AG04450 (cell line): Measurements from ENCODE around the gene ZNFX1. TPM values are rescaled to one million over a fixed set of nuclear protein-coding genes. Genes with fewer than 3 reads are reported as not detected.

Experiments
- CTCF ChIA-PET: fragments of 300-600, 350-600 bp; formaldehyde crosslinking; extraction: SDS; loops from one replicate; lab custom pipeline; 2022; ENCODE audit warnings: antibody characterized with exemption, inconsistent platforms; lab: Charles Lee
- POLR2A ChIA-PET: fragments of 350-600 bp; formaldehyde crosslinking; extraction: SDS; loops from one replicate; lab custom pipeline; 2021; ENCODE audit warnings: antibody characterized with exemption, inconsistent platforms; lab: Yijun Ruan, JAX
- DNase-seq: peaks from one replicate; pipeline ENCODE4 v3.0.0-alpha.2; 2011; ENCODE audit warnings: low read depth, low spot score
- H3K27ac ChIP-seq: one replicate; pipeline ENCODE4 v1.5.1; 2012; ENCODE audit warnings: low read depth, low read length, control low read depth
- H3K27me3 ChIP-seq: one replicate; pipeline ENCODE4 v1.6.0; 2012; ENCODE audit warnings: low read length; ENCODE audit not compliant: control insufficient read depth, insufficient read depth
- H3K4me3 ChIP-seq: 2 replicates; pipeline ENCODE4 v1.5.1; 2011; ENCODE audit warnings: mild to moderate bottlenecking, low read depth, low read length, control low read depth
- H3K9me3 ChIP-seq: 2 replicates; pipeline ENCODE4 v1.5.1; 2012; ENCODE audit warnings: low read length; ENCODE audit not compliant: control insufficient read depth, insufficient read depth
- CTCF ChIP-seq: IDR thresholded peaks from 2 replicates; pipeline ENCODE4 v1.5.1; 2011; ENCODE audit warnings: low read depth, low read length, control low read depth, inconsistent platforms
- polyA plus RNA-seq: library from polyadenylated mRNA; depleted of rRNA; stranded (reverse); fragments of >200 nt; gene quantifications from 2 replicates; pipeline ENCODE4 v1.2.3, GENCODE V29; 2011

ZNFX1 gene
- polyA plus RNA-seq, 1 experiment = 9.6 TPM

GRCh38 chr20:49248879-49249665 is 28.8 kb downstream of the ZNFX1 start:
- Histone ChIP-seq H3K4me3 (no peak overlapping the region), H3K27me3 (no peaks in the 10 kb centered on the region), H3K27ac (no peak overlapping the region), H3K9me3 (no peaks in the 10 kb centered on the region)
- POLR2A ChIA-PET = interaction anchor here (1.1 kb wide), 1 partner anchor 74 kb away, joined by 3 read pairs; no protein-coding TSS in a partner anchor
- CTCF ChIA-PET = no interaction called here
- DNase-seq = no peak
- no peak for TF ChIP-seq CTCF

- H3K27ac ChIP-seq = no peak overlapping the region
- DNase-seq = no peak
- no peaks in the 10 kb centered on the region for H3K9me3 ChIP-seq
- H3K27me3 ChIP-seq = no peaks in the 10 kb centered on the region
- ChIA-PET POLR2A (interaction anchor here (1.1 kb wide), 1 partner anchor 75 kb away, joined by 3 read pairs; no protein-coding TSS in a partner anchor), CTCF (interaction anchor here (0.5 kb wide), 1 partner anchor 75 kb away, joined by 7 read pairs; no protein-coding TSS in a partner anchor)
- TF ChIP-seq CTCF = no peak
- H3K4me3 ChIP-seq = no peak overlapping the region
These were observed 29.6 kb downstream of the ZNFX1 start for GRCh38 chr20:49248301-49248700.

GRCh38 chr20:49247792-49248191 is 30.1 kb downstream of the ZNFX1 start:
- no peak overlapping the region for H3K4me3 ChIP-seq
- H3K27me3 ChIP-seq = no peaks in the 10 kb centered on the region
- H3K9me3 ChIP-seq = no peaks in the 10 kb centered on the region
- H3K27ac ChIP-seq = no peak overlapping the region
- CTCF ChIA-PET = interaction anchor here (0.5 to 2.5 kb wide), 5 partner anchors 8 to 76 kb away, joined by 5 to 17 read pairs (median 7); no protein-coding TSS in a partner anchor
- POLR2A ChIA-PET = interaction anchor here (1.1 kb wide), 1 partner anchor 75 kb away, joined by 3 read pairs; no protein-coding TSS in a partner anchor
- TF ChIP-seq CTCF = no peak
- no peak for DNase-seq

GRCh38 chr20:49247169-49247723 is 30.6 kb downstream of the ZNFX1 start:
- H3K27me3 ChIP-seq = no peaks in the 10 kb centered on the region
- ChIA-PET POLR2A (interaction anchor here (0.6 kb wide), 1 partner anchor 169 kb away, joined by 3 read pairs; no protein-coding TSS in a partner anchor), CTCF (interaction anchor here (0.6 to 2.5 kb wide), 11 partner anchors 8 to 601 kb away, joined by 3 to 26 read pairs (median 7); no protein-coding TSS in a partner anchor)
- no peak for TF ChIP-seq CTCF
- no peak overlapping the region for H3K27ac ChIP-seq
- H3K4me3 ChIP-seq = no peak overlapping the region
- H3K9me3 ChIP-seq = no peaks in the 10 kb centered on the region
- no peak for DNase-seq
